HG02623 (cell line): ENCODE measurements around the gene FBXO15.

Source experiments
- ATAC-seq: cut with Tn5 transposase; IDR thresholded peaks from one replicate; pipeline ENCODE4 v1.9.1; 2021; ENCODE audit warnings: moderate library complexity; ENCODE audit not compliant: unreplicated experiment

FBXO15 gene

DNA sequence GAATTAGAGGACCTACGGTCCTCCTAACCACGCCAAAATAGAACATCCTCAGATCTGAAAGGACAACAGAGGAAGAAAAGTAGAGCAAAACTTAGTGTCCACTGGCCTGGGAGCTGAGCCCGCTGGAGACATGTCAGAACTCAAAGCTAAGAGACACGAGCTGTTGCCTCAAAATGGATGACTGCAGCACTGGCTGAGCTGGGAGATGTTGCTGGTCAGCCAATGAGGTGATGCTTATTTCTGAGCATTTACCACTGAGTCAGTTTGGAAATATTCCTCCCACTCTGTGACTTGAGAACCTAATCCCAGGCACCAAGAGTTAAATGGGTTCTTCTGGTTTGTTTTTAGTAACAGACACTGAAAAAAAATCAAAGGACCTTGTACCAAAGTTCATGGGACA is 32.6 kb downstream of the FBXO15 start:
- ATAC-seq = no peak

DNA sequence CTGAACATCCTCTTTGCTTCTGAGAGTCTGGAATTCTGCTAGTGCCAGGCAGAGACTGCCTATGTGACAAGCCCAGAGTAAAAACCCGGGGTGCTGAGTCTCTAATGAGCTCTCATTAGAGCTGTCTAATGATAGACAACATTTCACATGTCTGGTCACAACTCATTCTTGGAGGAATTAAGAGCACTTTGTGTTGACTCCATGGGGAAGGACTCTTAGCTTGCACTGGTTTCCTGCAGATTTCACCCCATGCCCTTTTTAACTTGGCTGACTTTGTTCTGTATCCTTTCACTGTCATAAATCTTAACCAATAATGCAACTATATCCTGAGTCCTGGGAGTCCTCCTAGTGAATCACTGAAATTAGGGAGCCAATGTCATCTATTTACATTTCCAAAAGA is 33.5 kb downstream of the FBXO15 start:
- ATAC-seq = no peak

DNA sequence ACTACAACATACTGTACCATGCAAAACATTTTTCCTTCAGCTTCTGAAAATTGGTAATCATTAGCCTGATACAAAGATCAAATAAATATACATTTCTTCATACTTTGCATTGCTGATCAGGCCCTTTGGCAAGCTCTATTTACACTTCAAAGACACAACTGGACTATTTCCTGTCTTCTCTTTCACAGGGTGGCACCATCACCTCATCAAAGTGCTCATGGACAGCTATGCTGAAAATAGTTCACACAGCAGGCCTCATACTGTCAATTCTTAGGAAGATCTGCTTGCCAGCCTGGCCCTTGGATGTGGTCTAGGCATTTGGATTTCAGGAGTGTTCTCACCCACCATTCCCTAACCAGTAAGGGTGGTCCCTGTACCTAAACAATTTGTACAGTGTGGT is 33.9 kb downstream of the FBXO15 start:
- ATAC-seq = no peak

DNA sequence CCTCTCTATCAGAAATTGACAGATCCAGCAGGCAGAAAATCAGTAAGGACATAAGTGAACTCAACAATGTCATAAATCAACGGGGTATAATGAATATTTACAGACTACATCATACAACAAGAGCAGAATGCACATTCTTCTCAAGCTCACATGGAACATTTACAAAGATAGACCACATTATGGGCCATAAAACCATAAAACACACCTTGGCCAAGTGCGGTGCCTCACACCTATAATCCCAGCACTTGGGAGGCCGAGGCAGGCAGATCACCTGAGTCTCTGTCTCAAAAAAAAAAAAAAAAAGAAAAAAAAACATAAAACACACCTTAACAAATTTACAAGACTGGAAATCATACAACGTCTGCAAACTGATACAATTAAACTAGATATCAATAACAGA is 36.7 kb downstream of the FBXO15 start:
- ATAC-seq = no peak

DNA sequence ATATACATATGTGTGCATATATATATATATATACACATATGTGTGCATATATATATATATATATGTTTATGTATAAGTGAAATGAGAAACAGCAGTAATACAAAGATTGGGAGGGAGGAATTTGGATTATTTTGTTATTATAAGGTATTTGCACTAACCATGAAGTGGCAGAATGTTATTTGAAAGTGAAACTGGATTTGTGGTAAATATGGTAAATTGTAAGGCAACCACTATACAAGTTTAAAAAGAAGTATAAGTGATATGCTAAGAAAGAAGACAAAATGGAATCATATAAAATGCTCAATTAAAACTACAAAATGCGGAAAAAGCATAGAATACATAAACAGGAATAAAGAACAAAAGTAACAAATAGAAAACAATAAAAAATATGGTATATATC is 37.5 kb downstream of the FBXO15 start:
- no peak for ATAC-seq

DNA sequence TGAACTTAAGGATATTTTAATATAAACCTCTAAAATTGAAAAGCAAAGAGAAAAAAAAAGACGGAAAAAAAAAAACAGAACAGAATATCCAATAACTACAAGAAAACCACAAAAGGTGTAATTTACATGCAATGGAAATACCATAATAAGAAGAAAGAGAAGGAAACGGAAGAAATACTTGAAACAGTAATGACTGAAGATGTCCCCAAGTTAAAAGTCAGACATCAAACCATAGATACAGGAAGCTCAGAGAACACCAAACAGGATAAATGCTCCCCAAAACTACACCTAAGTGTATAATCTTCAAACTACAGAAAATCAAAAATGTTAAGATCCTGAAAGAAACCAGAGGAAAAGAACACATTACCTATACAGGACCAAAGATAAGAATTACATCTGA is 39.2 kb downstream of the FBXO15 start:
- no peak for ATAC-seq

DNA sequence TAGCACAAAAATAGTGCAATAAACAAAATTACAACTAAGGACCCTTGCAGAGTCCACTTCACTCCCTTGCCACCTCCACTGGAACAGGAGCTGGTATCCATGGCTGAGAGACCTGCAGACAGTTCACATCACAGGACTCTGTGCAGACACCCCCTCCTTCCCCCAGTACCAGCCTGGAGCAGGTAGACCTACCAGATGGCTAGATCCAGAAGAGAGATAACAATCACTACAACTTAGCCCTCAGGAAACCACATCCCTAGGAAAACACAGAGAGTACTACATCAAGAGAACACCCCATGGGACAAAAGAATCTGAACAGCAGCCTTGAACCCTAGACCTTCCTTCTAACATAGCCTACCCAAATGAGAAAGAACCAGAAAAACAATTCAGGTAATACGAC is 49.8 kb downstream of the FBXO15 start:
- no peak for ATAC-seq

DNA sequence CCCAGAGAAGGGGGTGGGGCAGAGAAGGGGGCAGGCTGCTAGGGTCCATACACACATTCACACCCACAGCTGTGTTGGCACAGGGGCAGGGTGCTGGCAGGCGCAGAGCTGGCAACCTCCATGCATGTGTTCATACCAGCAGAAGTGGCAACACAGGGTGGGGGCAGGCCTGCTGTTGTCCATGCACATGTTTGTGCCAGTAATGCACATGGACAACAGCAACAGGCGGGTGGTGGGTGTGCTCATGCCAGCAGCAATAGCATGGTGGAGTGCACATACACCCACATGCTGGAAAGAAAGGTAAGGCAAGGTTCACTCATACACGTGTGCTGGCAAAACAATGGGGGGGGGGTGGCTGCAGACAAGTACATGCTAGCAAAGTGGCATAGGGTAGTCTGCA is 54.7 kb downstream of the FBXO15 start:
- ATAC-seq = no peak

DNA sequence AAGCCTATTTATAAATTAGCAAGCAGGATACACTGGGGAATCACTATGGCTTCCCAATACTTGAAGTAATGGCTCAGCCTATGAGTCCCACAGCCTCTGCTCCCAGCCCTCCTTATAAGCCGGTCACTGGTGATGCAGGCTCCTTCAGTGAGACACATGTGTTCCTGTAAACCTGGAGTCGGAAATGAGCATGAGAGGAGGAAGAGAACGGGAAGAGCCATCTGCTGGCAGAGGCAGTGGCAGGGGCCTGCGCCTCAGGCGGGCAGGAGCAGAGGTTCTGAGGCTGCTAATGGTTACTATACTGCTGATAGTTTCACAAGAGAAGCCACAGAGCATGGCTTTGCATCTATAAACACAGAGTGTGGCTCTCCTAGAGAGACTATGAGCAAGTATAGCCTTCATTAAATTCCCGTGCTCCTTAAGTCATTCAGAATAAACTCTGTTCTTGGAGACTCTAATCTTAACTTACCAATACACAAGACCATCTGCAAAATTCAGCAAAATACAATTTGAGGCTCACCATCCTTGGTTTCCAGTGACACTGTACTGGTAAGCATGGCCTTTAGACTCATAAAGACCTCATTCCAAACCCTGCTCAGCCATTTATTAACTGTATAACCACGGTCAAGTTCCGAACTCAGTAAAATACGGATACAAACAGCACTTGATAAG is 63.3 kb downstream of the FBXO15 start:
- no peak for ATAC-seq

DNA sequence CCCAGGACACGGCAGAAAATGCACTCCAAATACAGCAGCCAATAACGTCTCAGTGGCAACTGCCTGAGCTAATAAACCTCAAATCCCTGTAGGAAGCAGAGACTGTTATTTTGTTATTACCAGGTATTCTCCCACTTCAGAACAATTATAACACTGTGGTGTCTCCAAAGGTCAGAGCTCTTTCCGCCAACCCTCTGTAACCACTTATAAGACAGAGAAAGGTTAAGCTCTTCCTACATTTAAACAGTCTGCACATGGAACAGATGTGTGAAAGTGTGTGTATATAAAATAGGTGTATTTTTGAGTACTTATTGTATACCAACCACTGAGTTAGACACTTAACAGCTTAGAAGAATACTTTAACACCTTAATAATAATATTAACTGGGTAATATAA is 64.1 kb downstream of the FBXO15 start:
- no peak for ATAC-seq

DNA sequence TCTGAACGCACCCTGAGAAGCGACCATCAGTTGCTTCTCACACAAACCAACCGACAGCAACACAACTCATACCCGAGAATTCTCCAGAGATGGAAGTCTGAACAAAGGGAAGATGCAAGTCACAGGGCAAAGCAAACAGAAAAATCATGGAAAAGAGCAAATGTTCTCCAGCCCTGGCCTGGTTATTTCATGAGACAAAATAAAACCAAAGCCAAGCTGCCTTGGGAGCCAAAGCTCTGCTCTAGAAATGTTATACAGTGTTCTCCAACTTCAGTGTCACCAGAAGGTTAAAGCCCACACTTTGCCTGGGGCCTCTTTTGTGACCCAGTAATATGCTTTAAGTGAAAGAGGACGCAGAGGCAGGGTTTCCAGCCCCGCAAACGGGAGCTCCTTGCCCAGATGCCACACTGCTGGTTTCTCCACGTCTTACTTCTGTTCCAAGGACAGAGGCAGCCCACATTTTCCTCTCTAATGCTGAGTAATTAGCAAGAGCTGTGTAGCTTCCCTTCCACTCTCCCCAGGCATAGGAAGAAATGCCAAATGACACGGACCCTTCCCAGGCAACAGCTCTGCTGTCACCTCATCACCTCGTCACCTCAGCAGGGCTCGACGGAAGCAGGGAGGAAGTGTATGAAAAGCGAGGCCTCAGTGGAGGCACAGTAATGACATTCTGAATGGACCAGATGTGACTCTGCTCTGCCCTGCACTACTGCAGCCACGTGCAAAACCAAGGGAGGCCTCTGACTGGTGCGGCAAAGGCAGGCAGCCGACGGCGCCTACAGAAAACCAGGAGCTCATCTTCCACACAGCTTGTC is 64.7 kb downstream of the FBXO15 start:
- no peak for ATAC-seq

DNA sequence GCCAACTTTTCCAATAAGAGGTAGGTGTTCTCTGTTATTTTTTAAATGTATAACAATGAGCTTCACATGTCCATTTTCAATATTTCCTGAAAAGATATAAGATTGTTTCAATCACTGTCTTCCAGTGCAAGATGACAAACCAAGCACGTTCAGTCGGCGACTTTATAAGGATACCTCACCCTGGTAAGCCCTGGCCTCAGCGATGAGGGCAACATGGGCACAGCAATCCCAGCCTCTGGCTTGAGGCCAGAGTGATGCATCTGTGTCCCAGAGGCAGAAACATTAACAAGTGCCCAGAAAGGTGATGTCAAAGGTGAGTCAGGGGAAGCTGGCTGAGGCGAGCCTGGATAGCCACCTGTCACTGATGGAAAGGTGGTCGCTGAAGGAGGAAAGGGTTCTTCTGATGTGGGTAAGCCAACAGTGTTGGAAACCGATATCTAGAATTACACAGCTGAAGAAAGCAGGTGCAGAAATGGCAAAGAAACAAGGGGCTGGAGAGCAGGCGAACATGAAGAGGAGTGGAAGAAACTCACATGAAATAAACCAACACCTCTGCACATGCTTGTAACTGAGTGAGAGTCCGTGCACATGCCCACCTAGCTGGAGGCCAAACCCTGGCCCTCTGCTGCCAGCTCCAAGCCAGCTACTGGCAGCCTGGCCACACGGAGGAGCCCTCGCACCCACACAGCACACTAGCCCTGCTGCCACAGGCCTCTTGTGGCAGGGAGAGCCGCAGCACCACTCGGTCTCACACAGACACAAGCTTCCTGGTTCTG is 65.5 kb downstream of the FBXO15 start:
- peak; percentile 87 for ATAC-seq

DNA sequence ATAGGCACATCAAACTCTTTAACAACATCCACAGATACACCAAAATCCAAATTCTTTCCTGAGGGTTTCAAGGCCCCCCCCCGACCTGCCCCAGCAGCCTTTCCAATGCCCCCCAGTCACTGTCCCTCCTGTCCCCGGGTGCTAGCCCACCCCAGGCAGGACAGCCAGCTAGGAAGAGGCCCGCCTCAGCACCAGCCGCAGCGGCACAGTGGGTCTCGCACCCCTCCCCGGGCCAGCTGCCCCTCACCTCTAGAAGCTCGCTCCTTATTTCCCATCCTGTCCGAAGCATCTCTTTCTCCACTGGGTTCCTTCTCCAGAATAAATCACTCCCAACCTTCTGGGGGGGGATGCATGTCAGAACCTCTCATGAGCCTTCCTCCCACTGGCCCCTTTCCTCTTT is 69.4 kb downstream of the FBXO15 start:
- no peak for ATAC-seq

DNA sequence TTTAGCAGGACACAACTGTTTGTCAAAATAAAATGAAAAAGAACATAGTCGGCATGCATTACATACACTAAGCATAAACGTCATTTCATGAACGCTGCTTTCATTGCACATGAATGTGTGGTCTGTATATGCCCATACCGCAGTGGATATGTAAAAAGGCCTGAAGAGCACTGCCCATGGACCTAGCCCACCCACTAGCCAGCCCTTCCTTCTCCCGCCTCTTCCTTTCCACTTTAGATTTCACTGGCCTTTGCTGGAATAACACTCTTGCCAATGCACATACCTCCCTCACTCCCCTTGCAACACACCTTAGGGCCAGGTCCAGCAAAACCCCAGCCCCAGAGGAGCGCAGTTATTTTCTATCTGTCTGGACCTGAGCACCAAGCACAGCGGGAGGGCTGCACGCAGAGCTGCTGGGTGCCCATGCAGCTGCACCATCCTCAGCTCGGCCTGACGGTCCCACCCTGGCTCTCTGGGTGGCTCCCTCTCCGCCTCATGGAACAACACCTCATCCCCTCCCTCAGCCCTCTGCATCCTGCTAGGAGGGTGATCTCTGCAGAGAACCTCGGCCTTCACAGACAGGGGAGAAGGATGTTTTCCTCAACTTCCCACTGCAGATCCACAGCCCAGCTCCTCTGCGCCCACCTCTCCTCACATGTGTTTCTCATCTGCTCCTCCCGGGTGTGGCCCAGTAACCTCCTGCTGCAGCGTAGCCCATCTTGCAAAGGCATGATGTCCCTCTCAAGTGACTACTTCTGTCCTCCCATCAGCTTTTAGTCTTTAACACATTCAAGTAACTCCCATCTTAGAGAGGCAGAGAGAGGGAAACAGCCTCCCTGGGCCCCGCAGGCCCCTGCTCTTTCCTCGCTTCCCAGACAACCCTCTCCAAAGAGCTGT is 72.7 kb downstream of the FBXO15 start:
- no peak for ATAC-seq

DNA sequence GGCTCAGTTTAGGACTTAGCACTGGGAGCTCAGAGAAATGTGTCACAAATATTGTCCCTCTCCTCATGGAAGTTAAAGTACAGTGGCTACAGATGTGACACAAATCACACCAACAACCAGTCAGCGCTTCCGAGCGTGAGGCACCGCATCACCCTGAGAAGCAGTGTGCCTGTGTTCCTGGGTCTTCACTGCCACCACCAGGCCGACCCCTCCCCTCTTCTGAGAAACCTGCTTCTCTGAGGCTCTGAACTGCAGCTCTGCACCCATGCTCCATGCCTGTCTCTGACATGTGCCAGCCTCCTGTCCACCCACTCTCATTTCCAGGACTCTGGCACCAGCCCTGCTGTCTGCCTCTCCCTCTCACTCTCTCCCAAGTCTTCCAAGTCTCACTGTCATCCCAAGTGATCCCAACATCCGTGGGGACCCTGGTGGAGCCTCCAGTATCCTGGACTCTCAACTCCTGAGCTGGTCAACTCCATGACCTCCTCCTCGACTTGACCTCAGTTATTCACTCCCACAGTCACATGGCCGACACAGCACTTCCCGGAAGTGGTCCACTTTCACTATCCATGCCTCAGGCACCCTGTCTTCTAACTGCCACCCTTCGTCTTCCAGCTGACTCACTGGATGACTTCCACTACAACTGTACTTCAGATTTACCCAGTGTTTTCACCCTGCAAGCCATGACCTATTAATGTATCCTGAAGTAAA is 73.5 kb downstream of the FBXO15 start:
- ATAC-seq = no peak

DNA sequence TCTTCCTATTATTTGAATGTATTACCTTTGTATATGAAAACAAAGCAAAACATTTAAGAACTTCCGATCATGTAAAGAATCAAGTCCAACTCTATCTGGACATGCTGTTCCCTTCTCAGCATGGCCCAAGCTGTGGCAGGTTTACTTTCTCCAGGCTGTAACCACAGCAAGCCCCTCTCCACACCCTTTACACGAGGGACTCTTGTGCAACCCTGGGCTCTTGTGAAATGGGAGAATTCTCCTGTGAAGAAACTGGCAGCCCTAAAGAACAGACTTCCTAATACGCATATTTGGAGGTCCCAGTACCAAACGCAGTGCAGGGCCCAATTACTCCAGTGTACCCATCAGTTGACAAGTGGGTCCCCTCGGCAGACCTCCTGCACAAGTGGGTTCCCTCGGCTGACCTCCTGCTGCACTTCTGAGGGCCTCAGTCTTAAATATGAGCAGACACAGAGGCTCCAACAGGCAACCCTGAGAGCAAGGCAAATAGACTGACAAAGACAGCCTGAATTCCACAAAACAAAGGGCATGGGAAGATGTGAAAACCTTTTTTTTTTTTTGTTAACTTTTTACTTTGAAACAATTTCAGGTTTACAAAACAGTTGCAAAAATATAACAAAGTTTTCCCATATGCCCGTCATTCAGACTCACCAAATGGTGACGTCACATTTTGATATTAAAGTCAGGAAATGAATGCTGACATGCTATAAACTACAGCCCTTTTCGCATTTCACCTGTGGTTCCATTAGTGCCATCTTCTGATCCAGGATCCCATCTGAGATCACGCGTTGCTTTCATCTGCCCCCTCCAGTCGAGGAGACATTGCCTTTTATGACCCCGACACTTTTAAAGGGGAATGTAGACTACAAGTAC is 78.2 kb downstream of the FBXO15 start:
- no peak for ATAC-seq

DNA sequence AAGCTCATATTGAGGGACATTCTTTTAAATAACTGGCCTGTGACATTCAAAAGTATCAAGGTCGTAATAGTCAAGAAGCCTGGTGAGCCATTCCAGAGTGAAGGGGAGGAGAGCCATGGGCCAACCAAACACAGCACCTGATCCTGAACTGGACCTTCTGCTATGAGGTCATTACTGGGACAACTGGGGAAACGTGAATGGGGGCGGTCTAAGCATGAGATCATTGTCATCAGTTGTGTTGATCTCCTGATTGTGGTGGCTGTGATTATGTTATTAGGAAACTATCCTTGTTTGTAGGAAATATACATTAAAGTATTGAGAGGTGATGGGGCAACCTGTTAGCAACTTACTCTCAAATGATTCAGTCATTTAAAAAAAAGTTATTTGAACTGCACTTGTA is 79.3 kb downstream of the FBXO15 start:
- no peak for ATAC-seq

DNA sequence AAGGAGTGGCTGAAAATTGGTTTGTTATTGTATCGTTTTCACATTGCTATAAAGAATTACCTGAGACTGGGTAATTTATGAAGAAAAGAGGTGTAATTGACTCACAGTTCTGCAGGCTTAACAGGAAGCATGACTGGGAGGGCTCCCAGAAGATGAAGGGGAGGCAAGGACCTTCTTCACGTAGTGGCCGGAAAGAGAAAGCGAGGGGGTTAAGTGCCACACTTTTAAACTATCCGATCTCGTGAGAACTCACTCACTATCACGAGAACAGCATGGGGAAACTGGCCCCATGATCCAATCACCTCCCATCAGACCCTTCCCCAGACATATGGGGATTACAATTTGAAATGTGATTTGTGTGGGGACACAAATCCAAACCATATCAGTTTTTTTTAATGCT is 81.6 kb downstream of the FBXO15 start:
- ATAC-seq = no peak

DNA sequence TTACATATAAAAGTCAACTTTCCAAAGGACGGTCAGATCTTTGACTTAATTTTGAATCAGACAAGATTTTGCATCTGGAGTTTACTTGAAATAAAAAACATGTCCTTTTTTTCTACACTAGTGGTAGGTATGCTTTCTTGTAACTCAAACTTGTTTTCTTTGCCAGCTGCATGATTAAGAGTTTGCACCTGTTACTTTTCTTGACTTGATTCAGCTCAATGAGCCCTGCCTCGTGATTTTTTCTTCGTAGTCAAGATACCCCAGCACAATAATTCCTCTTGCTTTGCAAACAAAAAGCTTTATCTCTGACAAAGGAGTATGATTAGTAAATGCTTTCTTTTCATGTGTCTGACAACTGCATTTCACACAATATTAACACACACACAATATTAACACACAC is 82.3 kb downstream of the FBXO15 start:
- ATAC-seq = no peak
